22Rv1 (cell line): ENCODE measurements around the gene LAMTOR5.

Experiments used
- H3K27ac ChIP-seq: fragments of 450-650 bp; 2 replicates; pipeline ENCODE4 v1.5.1; 2017
- CTCF ChIP-seq: fragments of 450-650 bp; IDR thresholded peaks from 2 replicates; pipeline ENCODE4 v1.5.1; 2017; ENCODE audit warnings: mild to moderate bottlenecking
- ZFX ChIP-seq: fragments of 450-650 bp; IDR thresholded peaks from 2 replicates; pipeline ENCODE4 v1.6.1; 2017; ENCODE audit warnings: antibody characterized with exemption, borderline replicate concordance

Gene LAMTOR5

GRCh38 chr1:110407260-110408210 is at the start of gene LAMTOR5:
Gene LAMTOR5, minus strand, starts transcription at chr1:110407694. Its CDS starts 74 bp downstream, at chr1:110407620.
- H3K27ac ChIP-seq = peak within 1 kb of the TSS; percentile 85
- TF ChIP-seq ZFX (no peak), CTCF (no peak)

GRCh38 chr1:110457206-110457605 is 49.7 kb upstream of the LAMTOR5 start:
- H3K27ac ChIP-seq = no peak overlapping the region
- TF ChIP-seq CTCF (no peak), ZFX (no peak)

- no peak for TF ChIP-seq CTCF
- TF ChIP-seq ZFX = no peak
- H3K27ac ChIP-seq = no peak overlapping the region
Measured at GRCh38 chr1:110455151-110455550, 47.7 kb upstream of the LAMTOR5 start.

GRCh38 chr1:110454328-110454727 is 46.8 kb upstream of the LAMTOR5 start:
- TF ChIP-seq CTCF = no peak
- no peak for TF ChIP-seq ZFX
- H3K27ac ChIP-seq = no peak overlapping the region

GRCh38 chr1:110453829-110454228 is 46.3 kb upstream of the LAMTOR5 start:
- no peak overlapping the region for H3K27ac ChIP-seq
- TF ChIP-seq ZFX (no peak), CTCF (no peak)

- H3K27ac ChIP-seq = no peak overlapping the region
- TF ChIP-seq CTCF (no peak), ZFX (no peak)
Measured at GRCh38 chr1:110452330-110452729, 44.8 kb upstream of the LAMTOR5 start.

GRCh38 chr1:110450929-110451328 is 43.4 kb upstream of the LAMTOR5 start, which contains the start of gene PROK1:
Gene PROK1, plus strand, starts transcription at chr1:110451149. Its CDS starts 68 bp downstream, at chr1:110451217.
- TF ChIP-seq ZFX = no peak
- TF ChIP-seq CTCF = no peak
- H3K27ac ChIP-seq = no peak within 1 kb of the TSS
